H1 (cell line): Measurements from ENCODE around the gene CEP89. TPM values are rescaled to one million over a fixed set of nuclear protein-coding genes. Genes with fewer than 3 reads are reported as not detected.
A peak's percentile ranks its signal among the peaks of the same experiment; 100 is the strongest.

Experiments
- CTCF ChIA-PET: fragments of 300-600 bp; sonication (Branson Sonifier 250); formaldehyde crosslinking; loops from one replicate; lab custom pipeline; 2021; ENCODE audit not compliant: partially characterized antibody; lab: Charles Lee
- POLR2A ChIA-PET: fragments of 300-600 bp; sonication (Branson Sonifier 250); formaldehyde crosslinking; loops from one replicate; lab custom pipeline; 2021; ENCODE audit warnings: inconsistent platforms; ENCODE audit not compliant: partially characterized antibody; lab: Charles Lee
- DNase-seq, 2 experiments: peaks; one replicate each; pipeline versions ENCODE4 v3.0.0 to v3.0.0-alpha.2; 2010 to 2022; ENCODE audit warnings: low spot score in 2 of 2, low read depth in 1 of 2, mixed read lengths in 1 of 2
- FAIRE-seq: peaks from 2 replicates; lab custom pipeline; 2011; peaks lifted over from hg19 to GRCh38; lab: Jason Lieb, UNC
- H2AFZ ChIP-seq: 2 replicates; pipeline ENCODE4 v1.8.1; 2012; ENCODE audit warnings: low read length, inconsistent platforms
- H2AK5ac ChIP-seq: 2 replicates; pipeline ENCODE4 v1.6.1; 2013; ENCODE audit warnings: low read depth, low read length
- H2BK120ac ChIP-seq: replicated peaks from 2 replicates; pipeline ENCODE3; 2013; ENCODE audit warnings: low read depth, low read length, inconsistent platforms
- H2BK12ac ChIP-seq: 2 replicates; pipeline ENCODE4 v1.6.1; 2013; ENCODE audit warnings: low read depth, low read length
- H2BK15ac ChIP-seq: 2 replicates; pipeline ENCODE4 v1.6.1; 2013; ENCODE audit warnings: low read length
- H2BK20ac ChIP-seq: 2 replicates; pipeline ENCODE4 v1.6.1; 2013; ENCODE audit warnings: low read length
- H2BK5ac ChIP-seq: 2 replicates; pipeline ENCODE4 v1.6.1; 2013; ENCODE audit warnings: low read depth, low read length
- H3K14ac ChIP-seq: 2 replicates; pipeline ENCODE4 v1.6.1; 2013; ENCODE audit warnings: inconsistent platforms; ENCODE audit not compliant: insufficient read length
- H3K18ac ChIP-seq: 2 replicates; pipeline ENCODE4 v1.6.1; 2013; ENCODE audit warnings: low read length; ENCODE audit errors: extremely low read depth
- H3K23ac ChIP-seq: 2 replicates; pipeline ENCODE4 v1.6.1; 2013; ENCODE audit warnings: inconsistent platforms; ENCODE audit not compliant: insufficient read length
- H3K23me2 ChIP-seq: 2 replicates; pipeline ENCODE4 v1.6.1; 2013; ENCODE audit warnings: low read depth, low read length
- H3K27ac ChIP-seq: 2 replicates; pipeline ENCODE4 v1.6.1; 2011; ENCODE audit warnings: low read depth, low read length, inconsistent platforms
- H3K27me3 ChIP-seq, 4 experiments: replicated peaks in 1 of 4; 1 replicate in 1 of 4; 2 replicates in 3 of 4; pipeline versions ENCODE4 v1.6.1 to v1.8.1; 2011 to 2013; ENCODE audit warnings: low read length in 3 of 4, mild to moderate bottlenecking in 3 of 4, inconsistent platforms in 2 of 4, mixed read lengths in 2 of 4, moderate library complexity in 1 of 4; ENCODE audit not compliant: control insufficient read depth in 3 of 4, insufficient read depth in 3 of 4; ENCODE audit errors: extremely low read depth in 1 of 4
- H3K36me3 ChIP-seq, 4 experiments: 2 replicates each; pipeline versions ENCODE4 v1.6.1 to v1.8.1; 2011 to 2013; ENCODE audit warnings: mild to moderate bottlenecking in 4 of 4, low read length in 3 of 4, moderate library complexity in 2 of 4, control low read depth in 1 of 4, inconsistent platforms in 1 of 4; ENCODE audit not compliant: insufficient read depth in 4 of 4, control insufficient read depth in 2 of 4
- H3K4ac ChIP-seq: replicated peaks from 2 replicates; pipeline ENCODE3; 2013; ENCODE audit warnings: low read length, low read depth, mixed read lengths, inconsistent platforms; ENCODE audit not compliant: insufficient read length
- H3K4me1 ChIP-seq, 4 experiments: replicated peaks in 1 of 4; 1 replicate in 1 of 4; 2 replicates in 3 of 4; pipeline versions ENCODE4 v1.6.1 to v1.8.1; 2011 to 2013; ENCODE audit warnings: low read length in 3 of 4, inconsistent platforms in 2 of 4, mixed read lengths in 1 of 4; ENCODE audit not compliant: insufficient read depth in 4 of 4, control insufficient read depth in 3 of 4
- H3K4me2 ChIP-seq, 2 experiments: 2 replicates each; pipeline versions ENCODE4 v1.6.1 to v1.8.1; 2011 to 2013; ENCODE audit warnings: low read depth in 2 of 2, low read length in 2 of 2, control low read depth in 1 of 2, inconsistent platforms in 1 of 2, mild to moderate bottlenecking in 1 of 2; ENCODE audit not compliant: insufficient read depth in 1 of 2
- H3K4me3 ChIP-seq, 4 experiments: fragments of 200-600, 300-600 bp in 1 of 4; sonication (generic), shearing (Covaris generic), sonication (Bioruptor Twin) in 1 of 4; 2 replicates each; pipeline versions ENCODE4 v1.5.1 to v1.8.1; 2011 to 2016; ENCODE audit warnings: low read length in 4 of 4, low read depth in 3 of 4, control low read depth in 2 of 4, inconsistent platforms in 2 of 4, mild to moderate bottlenecking in 2 of 4, mixed read lengths in 1 of 4, moderate library complexity in 1 of 4; ENCODE audit not compliant: insufficient read depth in 2 of 4; ENCODE audit errors: extremely low read depth in 1 of 4
- H3K56ac ChIP-seq: replicated peaks from 2 replicates; pipeline ENCODE3; 2013; ENCODE audit warnings: low read depth, mild to moderate bottlenecking, mixed read lengths, low read length, inconsistent platforms; ENCODE audit not compliant: insufficient read length
- H3K79me1 ChIP-seq: 2 replicates; pipeline ENCODE4 v1.6.1; 2013; ENCODE audit warnings: low read depth, low read length, control low read depth
- H3K79me2 ChIP-seq, 2 experiments: 2 replicates each; pipeline versions ENCODE4 v1.6.1 to v1.8.1; 2012 to 2013; ENCODE audit warnings: low read length in 2 of 2, mild to moderate bottlenecking in 2 of 2, inconsistent platforms in 1 of 2; ENCODE audit not compliant: insufficient read depth in 2 of 2, control insufficient read depth in 1 of 2
- H3K9ac ChIP-seq, 4 experiments: replicated peaks in 1 of 4; 1 replicate in 1 of 4; 2 replicates in 3 of 4; pipeline versions ENCODE4 v1.6.1 to v1.8.1; 2011 to 2013; ENCODE audit warnings: low read depth in 3 of 4, low read length in 3 of 4, control low read depth in 2 of 4, mild to moderate bottlenecking in 2 of 4, moderate library complexity in 2 of 4, inconsistent platforms in 1 of 4; ENCODE audit errors: extremely low read depth in 1 of 4
- H3K9me3 ChIP-seq, 2 experiments: 2 replicates each; pipeline versions ENCODE4 v1.6.1 to v1.8.1; 2012 to 2013; ENCODE audit warnings: mild to moderate bottlenecking in 2 of 2, moderate library complexity in 2 of 2, control low read depth in 1 of 2, inconsistent platforms in 1 of 2, low read depth in 1 of 2, low read length in 1 of 2, mixed read lengths in 1 of 2; ENCODE audit not compliant: insufficient read depth in 2 of 2
- H4K20me1 ChIP-seq, 2 experiments: replicated peaks in 1 of 2; 2 replicates each; pipeline versions ENCODE3 to v1.8.1; 2011 to 2013; ENCODE audit warnings: inconsistent platforms in 2 of 2, low read length in 2 of 2, mild to moderate bottlenecking in 1 of 2; ENCODE audit not compliant: insufficient read depth in 2 of 2, control insufficient read depth in 1 of 2
- H4K5ac ChIP-seq: 2 replicates; pipeline ENCODE4 v1.6.1; 2013; ENCODE audit warnings: low read length, low read depth, mixed read lengths, inconsistent platforms; ENCODE audit not compliant: insufficient read length
- H4K8ac ChIP-seq: 2 replicates; pipeline ENCODE4 v1.8.0; 2013; ENCODE audit warnings: mild to moderate bottlenecking, moderate library complexity, low read length, inconsistent platforms; ENCODE audit not compliant: insufficient read depth; ENCODE audit errors: extremely low read depth
- H4K91ac ChIP-seq: replicated peaks from 2 replicates; pipeline ENCODE3; 2013; ENCODE audit warnings: low read length, mixed read lengths, inconsistent platforms; ENCODE audit not compliant: insufficient read length
- BACH1 ChIP-seq: IDR thresholded peaks from 2 replicates; pipeline ENCODE4 v1.6.1; 2012; ENCODE audit warnings: low read length, improper control_type of control experiment
- CHD2 ChIP-seq: IDR thresholded peaks from 2 replicates; pipeline ENCODE4 v1.6.1; 2012; ENCODE audit warnings: low read length, improper control_type of control experiment
- CREB1 ChIP-seq: IDR thresholded peaks from 2 replicates; pipeline ENCODE4 v1.6.1; 2012; ENCODE audit warnings: inconsistent platforms
- EZH2 ChIP-seq: fragments of 200-600 bp; sonication (generic); IDR thresholded peaks from 2 replicates; pipeline ENCODE4 v1.7.1; 2012; ENCODE audit warnings: low read depth, mild to moderate bottlenecking, moderate library complexity, low read length, inconsistent platforms; ENCODE audit not compliant: severe bottlenecking
- FOSL1 ChIP-seq: IDR thresholded peaks from 2 replicates; pipeline ENCODE4 v1.6.1; 2011; ENCODE audit warnings: mild to moderate bottlenecking, low read depth, low read length, moderate library complexity; ENCODE audit not compliant: insufficient read depth
- RAD21 ChIP-seq, 2 experiments: IDR thresholded peaks in 1 of 2; conservative IDR thresholded peaks in 1 of 2; 2 replicates each; pipeline ENCODE4 v1.6.1; 2011; ENCODE audit warnings: low read depth in 2 of 2, low read length in 2 of 2, improper control_type of control experiment in 1 of 2, inconsistent platforms in 1 of 2, mild to moderate bottlenecking in 1 of 2, moderate library complexity in 1 of 2
- RFX5 ChIP-seq: IDR thresholded peaks from 2 replicates; pipeline ENCODE4 v1.6.1; 2011; ENCODE audit warnings: low read depth, low read length, improper control_type of control experiment, borderline replicate concordance
- SIRT6 ChIP-seq: IDR thresholded peaks from one replicate; pipeline ENCODE4 v1.7.1; 2012; ENCODE audit warnings: low read length, inconsistent platforms
- SRF ChIP-seq: IDR thresholded peaks from 2 replicates; pipeline ENCODE4 v1.6.1; 2011; ENCODE audit warnings: mild to moderate bottlenecking, low read depth, low read length, moderate library complexity
- ZNF274 ChIP-seq: IDR thresholded peaks from 2 replicates; pipeline ENCODE4 v1.7.0; 2012; ENCODE audit warnings: low read length, borderline replicate concordance; ENCODE audit errors: extremely low read depth
- WGBS, 2 experiments: shearing (Covaris generic) in 1 of 2; methylation state at CpG; one replicate each; pipeline versions ENCODE4 v1.1.6 to v1.1.7; 2013 to 2015; ENCODE audit warnings: low lambda C conversion rate in 2 of 2, mixed read lengths in 2 of 2, inconsistent platforms in 1 of 2, low coverage in 1 of 2, missing lambda C conversion rate in 1 of 2; ENCODE audit not compliant: insufficient replicate concordance in 2 of 2, insufficient coverage in 1 of 2, insufficient read length in 1 of 2; ENCODE audit errors: extremely low coverage in 1 of 2, missing lambda C conversion rate in 1 of 2; 5-methylcytosine and 5-hydroxymethylcytosine counted together
- polyA plus RNA-seq, 7 experiments: library from polyadenylated mRNA; depleted of rRNA in 3 of 7; stranded (reverse) in 5 of 7; unstranded in 2 of 7; fragments of >200 nt in 5 of 7; fragments of 200-250 nt in 2 of 7; gene quantifications; 1 replicate in 5 of 7; 2 replicates in 1 of 7; 4 replicates in 1 of 7; pipeline versions ENCODE4 v1.2.1 to v1.2.3, GENCODE V29; 2011 to 2013; ENCODE audit warnings: missing spikeins in 2 of 7, mixed read lengths in 2 of 7
- total RNA-seq: library from RNA; stranded (reverse); fragmentation: NEBNext Ultra II Directional; extraction: Animal tissue kit (Norgen Biotek cat#: 25700); gene quantifications from 2 replicates; pipeline ENCODE4 v1.2.1, GENCODE V29; 2021
- TF ChIP-seq, protein P1 (sequence below): IDR thresholded peaks from 2 replicates; pipeline ENCODE4 v1.6.1; 2011; ENCODE audit warnings: low read length, improper control_type of control experiment

The CEP89 gene
- total and polyA plus RNA-seq, 2 of the 8 experiments (the other 6 are each of a cell fraction or from before 2014, with no cell fraction given) = 23.0 to 23.6 TPM

DNA sequence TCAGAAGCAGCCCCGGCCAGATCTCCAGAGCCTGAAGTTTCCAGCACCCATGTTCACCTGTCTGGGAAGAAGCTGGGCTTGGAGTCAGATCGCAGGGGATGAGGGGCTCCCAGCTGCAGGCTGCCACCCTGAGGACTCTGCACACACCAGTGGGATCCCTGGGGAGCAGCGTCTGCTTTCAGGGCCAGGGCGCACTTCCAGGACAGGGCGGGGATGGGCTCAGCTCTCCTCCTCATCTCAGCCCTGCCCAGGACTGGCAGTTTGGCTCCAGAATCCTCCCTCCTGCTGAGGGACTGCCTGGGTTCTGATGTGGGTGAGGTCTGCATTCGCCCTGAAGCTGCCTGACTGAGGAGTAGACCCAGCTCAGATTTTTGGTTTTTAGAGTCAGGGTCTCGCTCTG, 105.7 kb downstream of the CEP89 start:
- CTCF ChIA-PET = interaction anchor here (1.5 kb wide), 1 partner anchor 11 kb away, joined by 6 read pairs; no protein-coding TSS in a partner anchor
- DNase-seq = no peak
- no peak for FAIRE-seq

More for the DNA sequence above, 105.7 kb downstream of the CEP89 start:
- Histone ChIP-seq H3K9ac (no peak overlapping the region), H3K4me2 (no peak overlapping the region), H3K4me1 (peaks cover 0 to 4% (median 1%) of the 10 kb centered on the region in 4 experiments; a peak in 4 of 7 replicates), H2BK5ac (no peak overlapping the region), H3K56ac (no peak overlapping the region), H4K91ac (no peak overlapping the region), H3K4me3 (no peak overlapping the region), H3K9me3 (no peaks in the 10 kb centered on the region), H2BK12ac (no peak overlapping the region), H2AFZ (no peak overlapping the region), H3K14ac (no peak overlapping the region), H4K8ac (peak overlapping the region; percentile 91), H2BK15ac (0 out of 2 replicates have a peak overlapping the region, but pooled peaks have one; percentile 61), H3K27me3 (no peaks in the 10 kb centered on the region), H2BK120ac (no peak overlapping the region), H3K27ac (no peak overlapping the region)
- 89% methylated on average over 6 of the region's 7 CpGs; no CpG with 5 or more reads in 1 of the 2 experiments for WGBS, 2 experiments
- TF ChIP-seq BACH1 (no peak), RAD21 (IDR thresholded peaks at IDR 0.05 in 1 of 2, conservative IDR thresholded peaks at IDR 0.05 in 1 of 2; ENCODE audit: low read depth in 2 of 2, low read length in 2 of 2) (no peak), EZH2 (no peak), ZNF274 (no peak), FOSL1 (no peak), SIRT6 (no peak), CREB1 (no peak), CHD2 (no peak), SRF (no peak), RFX5 (no peak)
- TF ChIP-seq, protein P1, sequence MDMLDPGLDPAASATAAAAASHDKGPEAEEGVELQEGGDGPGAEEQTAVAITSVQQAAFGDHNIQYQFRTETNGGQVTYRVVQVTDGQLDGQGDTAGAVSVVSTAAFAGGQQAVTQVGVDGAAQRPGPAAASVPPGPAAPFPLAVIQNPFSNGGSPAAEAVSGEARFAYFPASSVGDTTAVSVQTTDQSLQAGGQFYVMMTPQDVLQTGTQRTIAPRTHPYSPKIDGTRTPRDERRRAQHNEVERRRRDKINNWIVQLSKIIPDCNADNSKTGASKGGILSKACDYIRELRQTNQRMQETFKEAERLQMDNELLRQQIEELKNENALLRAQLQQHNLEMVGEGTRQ = no peak
- TF ChIP-seq, all 59 proteins: peak for 0
- no peak overlapping the region for H2BK20ac ChIP-seq
- H3K79me1 ChIP-seq = no peaks in the 10 kb centered on the region
- H2AK5ac ChIP-seq = no peak overlapping the region
- POLR2A ChIA-PET = no interaction called here
- H3K23me2 ChIP-seq = no peaks in the 10 kb centered on the region
- H3K23ac ChIP-seq = no peak overlapping the region
- no peak overlapping the region for H3K4ac ChIP-seq
- H3K79me2 ChIP-seq = no peaks in the 10 kb centered on the region
- no peaks in the 10 kb centered on the region for H4K20me1 ChIP-seq
- H4K5ac ChIP-seq = no peak overlapping the region
- H3K18ac ChIP-seq = no peak overlapping the region
- H3K36me3 ChIP-seq = no peaks in the 10 kb centered on the region
